Glutamatergic neuron (in vitro differentiated cells): Measurements from ENCODE around the gene PNMA8C. TPM values are rescaled to one million over a fixed set of nuclear protein-coding genes. Genes with fewer than 3 reads are reported as not detected.

Source experiments
- DNase-seq: peaks from one replicate; pipeline ENCODE4 v3.0.0; 2022
- H3K27ac Mint-ChIP-seq: one replicate; pipeline ENCODE4 v1.8.0; 2020; ENCODE audit warnings: mild to moderate bottlenecking, mixed read lengths, inconsistent platforms; ENCODE audit not compliant: unreplicated experiment
- H3K27me3 Mint-ChIP-seq: one replicate; pipeline ENCODE4 v1.8.0; 2020; ENCODE audit warnings: mild to moderate bottlenecking, moderate library complexity, mixed read lengths, inconsistent platforms; ENCODE audit not compliant: unreplicated experiment
- H3K36me3 Mint-ChIP-seq: one replicate; pipeline ENCODE4 v1.8.0; 2020; ENCODE audit warnings: mild to moderate bottlenecking, mixed read lengths, inconsistent platforms; ENCODE audit not compliant: unreplicated experiment
- H3K4me1 Mint-ChIP-seq: one replicate; pipeline ENCODE4 v1.8.0; 2020; ENCODE audit warnings: mild to moderate bottlenecking, low read depth, mixed read lengths, inconsistent platforms; ENCODE audit not compliant: unreplicated experiment
- H3K4me3 Mint-ChIP-seq: one replicate; pipeline ENCODE4 v1.8.0; 2020; ENCODE audit warnings: mild to moderate bottlenecking, mixed read lengths, inconsistent platforms; ENCODE audit not compliant: unreplicated experiment
- H3K9me3 Mint-ChIP-seq: one replicate; pipeline ENCODE4 v1.8.0; 2020; ENCODE audit warnings: mild to moderate bottlenecking, moderate library complexity, mixed read lengths, inconsistent platforms; ENCODE audit not compliant: unreplicated experiment
- total RNA-seq: library from RNA; stranded (reverse); fragmentation: NEBNext Ultra II Directional; extraction: Animal tissue kit (Norgen Biotek cat#: 25700); gene quantifications from one replicate; pipeline ENCODE4 v1.2.1, GENCODE V29; 2021; ENCODE audit not compliant: unreplicated experiment
- TF ChIP-seq, protein P1 (sequence below): fragments of 200-600 bp; sonication (generic); IDR thresholded peaks from one replicate; pipeline ENCODE4 v1.5.0; 2021; ENCODE audit not compliant: partially characterized antibody, unreplicated experiment

The PNMA8C gene
- total RNA-seq, 1 donor from 2014 or later: 5.3 TPM

DNA sequence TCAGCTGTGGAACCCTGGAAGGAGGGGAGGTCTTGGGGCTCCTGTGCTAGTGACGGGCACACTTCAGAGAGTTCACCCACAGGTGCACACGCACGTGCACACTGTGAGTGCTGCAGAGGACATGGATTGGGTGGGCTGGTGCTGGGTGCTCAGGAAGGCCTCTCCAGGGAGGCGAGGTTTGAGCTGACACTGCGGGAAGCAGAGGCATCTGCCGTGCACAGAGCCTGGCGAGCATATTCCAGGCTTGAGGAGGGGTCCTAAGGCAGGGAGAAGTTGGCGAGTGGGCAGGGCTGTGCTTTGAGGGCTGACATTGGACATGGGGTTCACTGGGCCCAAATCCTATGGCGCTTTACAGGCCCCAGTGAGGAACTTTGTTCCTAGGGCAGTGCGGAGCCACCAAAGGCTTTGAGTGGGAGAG lies 41.0 kb downstream of the PNMA8C start:
- Mint-ChIP-seq H3K9me3 (peaks cover 5% of the 10 kb centered on the region), H3K4me1 (peaks cover 15% of the 10 kb centered on the region), H3K27me3 (no peaks in the 10 kb centered on the region), H3K4me3 (no peak overlapping the region), H3K36me3 (peaks cover 13% of the 10 kb centered on the region), H3K27ac (no peak overlapping the region)
- no peak for DNase-seq
- TF ChIP-seq, protein P1, sequence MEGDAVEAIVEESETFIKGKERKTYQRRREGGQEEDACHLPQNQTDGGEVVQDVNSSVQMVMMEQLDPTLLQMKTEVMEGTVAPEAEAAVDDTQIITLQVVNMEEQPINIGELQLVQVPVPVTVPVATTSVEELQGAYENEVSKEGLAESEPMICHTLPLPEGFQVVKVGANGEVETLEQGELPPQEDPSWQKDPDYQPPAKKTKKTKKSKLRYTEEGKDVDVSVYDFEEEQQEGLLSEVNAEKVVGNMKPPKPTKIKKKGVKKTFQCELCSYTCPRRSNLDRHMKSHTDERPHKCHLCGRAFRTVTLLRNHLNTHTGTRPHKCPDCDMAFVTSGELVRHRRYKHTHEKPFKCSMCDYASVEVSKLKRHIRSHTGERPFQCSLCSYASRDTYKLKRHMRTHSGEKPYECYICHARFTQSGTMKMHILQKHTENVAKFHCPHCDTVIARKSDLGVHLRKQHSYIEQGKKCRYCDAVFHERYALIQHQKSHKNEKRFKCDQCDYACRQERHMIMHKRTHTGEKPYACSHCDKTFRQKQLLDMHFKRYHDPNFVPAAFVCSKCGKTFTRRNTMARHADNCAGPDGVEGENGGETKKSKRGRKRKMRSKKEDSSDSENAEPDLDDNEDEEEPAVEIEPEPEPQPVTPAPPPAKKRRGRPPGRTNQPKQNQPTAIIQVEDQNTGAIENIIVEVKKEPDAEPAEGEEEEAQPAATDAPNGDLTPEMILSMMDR: no peak

DNA sequence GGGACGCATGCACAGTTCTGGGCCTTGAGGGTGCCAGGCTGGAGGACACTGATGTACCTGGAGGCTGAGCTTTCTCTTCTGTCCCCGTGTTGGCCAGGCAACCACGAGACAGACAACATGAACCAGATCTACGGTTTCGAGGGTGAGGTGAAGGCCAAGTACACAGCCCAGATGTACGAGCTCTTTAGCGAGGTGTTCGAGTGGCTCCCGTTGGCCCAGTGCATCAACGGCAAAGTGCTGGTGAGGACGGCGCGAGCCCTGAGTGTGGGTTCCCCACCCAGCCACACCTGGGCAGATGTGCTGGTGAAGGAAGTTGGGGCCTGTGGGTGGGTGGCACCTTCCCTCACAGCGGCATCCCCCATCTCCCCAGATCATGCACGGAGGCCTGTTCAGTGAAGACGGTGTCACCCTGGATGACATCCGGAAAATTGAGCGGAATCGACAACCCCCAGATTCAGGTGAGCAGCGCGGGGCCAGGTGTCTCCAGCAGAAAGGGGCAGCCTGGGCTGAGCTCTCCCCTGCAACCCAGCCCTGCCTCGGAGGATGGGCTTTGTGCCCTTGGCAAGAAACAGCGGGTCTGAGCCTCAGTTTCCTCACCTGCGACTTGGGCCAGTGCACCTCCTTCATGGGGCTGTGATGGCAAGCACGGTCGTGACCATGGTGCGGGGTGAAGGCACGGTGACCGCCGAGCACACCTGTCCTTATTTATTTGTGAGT lies 41.6 kb downstream of the PNMA8C start:
- Mint-ChIP-seq H3K4me1 (peaks cover 10% of the 10 kb centered on the region), H3K36me3 (peaks cover 18% of the 10 kb centered on the region), H3K27me3 (no peaks in the 10 kb centered on the region), H3K27ac (no peak overlapping the region), H3K9me3 (peaks cover 2% of the 10 kb centered on the region), H3K4me3 (no peak overlapping the region)
- TF ChIP-seq, protein P1: no peak
- no peak for DNase-seq

DNA sequence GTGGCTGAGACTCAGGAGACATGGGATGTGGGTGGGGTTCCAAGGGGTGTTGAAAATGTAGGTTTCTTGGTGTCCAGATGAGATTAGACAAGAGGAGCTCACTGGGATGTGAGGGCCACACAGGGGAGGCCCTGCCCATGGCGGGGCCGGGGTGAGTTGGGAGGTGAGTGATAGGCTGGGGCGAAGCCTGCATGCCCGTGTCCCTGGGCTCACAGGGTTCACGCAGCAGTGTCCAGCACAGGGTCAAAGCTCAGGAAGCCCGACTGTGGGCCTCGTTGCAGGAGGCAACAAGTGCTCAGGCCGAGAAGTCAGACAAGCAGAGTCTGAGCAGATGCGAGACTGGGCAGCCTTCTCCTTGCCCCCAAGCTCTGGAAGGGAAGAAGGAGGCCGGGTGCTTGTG lies 42.6 kb downstream of the PNMA8C start:
- Mint-ChIP-seq H3K4me3 (no peak overlapping the region), H3K9me3 (peaks cover 2% of the 10 kb centered on the region), H3K27ac (no peak overlapping the region), H3K27me3 (no peaks in the 10 kb centered on the region), H3K36me3 (peaks cover 19% of the 10 kb centered on the region), H3K4me1 (peaks cover 10% of the 10 kb centered on the region)
- TF ChIP-seq, protein P1: no peak
- DNase-seq: no peak

- no peak for DNase-seq
- Mint-ChIP-seq H3K9me3 (peaks cover 2% of the 10 kb centered on the region), H3K4me1 (peaks cover 10% of the 10 kb centered on the region), H3K4me3 (no peak overlapping the region), H3K27ac (no peak overlapping the region), H3K36me3 (peaks cover 19% of the 10 kb centered on the region), H3K27me3 (no peaks in the 10 kb centered on the region)
- TF ChIP-seq, protein P1: no peak
Observed at GRCh38 chr19:46385636-46386035, 43.1 kb downstream of the PNMA8C start.

DNA sequence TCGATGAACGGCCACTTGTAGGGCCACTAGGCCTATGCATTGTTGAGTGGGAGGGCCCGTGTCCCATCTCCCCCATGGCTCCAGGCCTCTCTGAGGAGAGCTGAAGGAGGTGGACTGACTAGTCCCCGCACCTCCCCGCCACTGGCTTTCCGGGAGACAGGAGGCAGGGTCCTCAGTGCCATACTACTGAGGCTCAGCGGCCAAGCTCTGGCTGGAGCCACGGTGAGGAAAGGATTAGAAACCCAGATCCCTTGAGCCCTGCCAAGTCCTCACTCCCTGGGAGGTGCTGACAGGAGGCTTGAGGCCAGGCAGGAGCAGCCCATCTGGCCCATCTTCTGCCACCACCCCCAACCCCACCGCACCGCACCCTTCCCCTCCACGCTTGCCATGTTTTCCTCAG lies 44.3 kb downstream of the PNMA8C start:
- H3K27ac Mint-ChIP-seq: no peak overlapping the region
- DNase-seq: no peak
- no peaks in the 10 kb centered on the region for H3K27me3 Mint-ChIP-seq
- no peak overlapping the region for H3K4me3 Mint-ChIP-seq
- TF ChIP-seq, protein P1: no peak
- H3K36me3 Mint-ChIP-seq: peaks cover 15% of the 10 kb centered on the region
- peaks cover 2% of the 10 kb centered on the region for H3K9me3 Mint-ChIP-seq
- peaks cover 11% of the 10 kb centered on the region for H3K4me1 Mint-ChIP-seq
